Mammary epithelial cell (primary cell): ENCODE measurements around the gene MRPL20.

Experiments
- CTCF ChIP-seq, 2 donors: IDR thresholded peaks in 1 of 2; conservative IDR thresholded peaks in 1 of 2; 2 replicates each; pipeline ENCODE4 v1.5.1; 2011 to 2012; ENCODE audit warnings: inconsistent platforms in 2 of 2, low read length in 2 of 2, mild to moderate bottlenecking in 2 of 2, control low read depth in 1 of 2, low read depth in 1 of 2; ENCODE audit not compliant: insufficient read depth in 1 of 2; ENCODE audit errors: extremely low read depth in 1 of 2
- EZH2 ChIP-seq: IDR thresholded peaks from 2 replicates; pipeline ENCODE4 v1.6.1; 2012; ENCODE audit warnings: low read length, inconsistent platforms, borderline replicate concordance

- TF ChIP-seq CTCF (conservative IDR thresholded peaks at IDR 0.05 in 1 of 2, IDR thresholded peaks at IDR 0.05 in 1 of 2; ENCODE audit: extremely low read depth in 1 of 2, insufficient read depth in 1 of 2, low read depth in 1 of 2, low read length in 2 of 2) (no peak), EZH2 (no peak)
Measured at GRCh38 chr1:1435106-1435903, 28.2 kb upstream of the MRPL20 start, which contains the start of gene VWA1.
